Mesodermal cell (in vitro differentiated cells): Measurements from ENCODE around the gene SRP14.
"Not testable (repeated sequence)": the region's sequence is repeated elsewhere in the genome, so short reads cannot be mapped to it uniquely, and the experiment has no call there.

Source experiments
- H3K27ac ChIP-seq: 2 replicates; pipeline ENCODE4 v1.7.0; 2013; ENCODE audit warnings: mild to moderate bottlenecking, low read depth, low read length, moderate library complexity; ENCODE audit not compliant: severe bottlenecking
- H3K36me3 ChIP-seq: 2 replicates; pipeline ENCODE4 v1.7.1; 2013; ENCODE audit warnings: mild to moderate bottlenecking, low read length, moderate library complexity; ENCODE audit not compliant: control insufficient read depth, insufficient read depth
- H3K4me1 ChIP-seq: one replicate; pipeline ENCODE4 v1.7.1; 2013; ENCODE audit warnings: mild to moderate bottlenecking, low read length; ENCODE audit not compliant: insufficient read depth, control insufficient read depth, poor library complexity, severe bottlenecking
- H3K4me3 ChIP-seq: 2 replicates; pipeline ENCODE4 v1.7.0; 2013; ENCODE audit warnings: low read length, control low read depth, mild to moderate bottlenecking; ENCODE audit not compliant: insufficient read depth, poor library complexity, severe bottlenecking; ENCODE audit errors: extremely low read depth
- H3K9me3 ChIP-seq: 2 replicates; pipeline ENCODE4 v1.7.1; 2013; ENCODE audit warnings: mild to moderate bottlenecking, low read length, moderate library complexity; ENCODE audit not compliant: control insufficient read depth
- WGBS, 2 experiments: methylation state at CpG; one replicate each; pipeline ENCODE4 v1.1.5; 2013; ENCODE audit warnings: missing lambda C conversion rate in 2 of 2; ENCODE audit not compliant: insufficient coverage in 2 of 2; 5-methylcytosine and 5-hydroxymethylcytosine counted together

Gene SRP14

GRCh38 chr15:39998511-39999077 lies 40.4 kb downstream of the SRP14 start:
- Histone ChIP-seq H3K36me3 (peaks cover 83% of the 10 kb centered on the region), H3K4me1 (no peaks in the 10 kb centered on the region), H3K9me3 (no peaks in the 10 kb centered on the region), H3K4me3 (no peak overlapping the region), H3K27ac (no peak overlapping the region)
- 96 to 100% methylated on average over 2 to 4 of the region's 6 CpGs for WGBS, 2 experiments

- Histone ChIP-seq H3K4me1 (no peaks in the 10 kb centered on the region), H3K27ac (no peak overlapping the region), H3K4me3 (no peak overlapping the region), H3K36me3 (peaks cover 85% of the 10 kb centered on the region), H3K9me3 (no peaks in the 10 kb centered on the region)
- WGBS, 2 experiments, result 97 to 100% methylated on average over 4 to 5 of the region's 6 CpGs
Observed at GRCh38 chr15:39997639-39998038, 41.3 kb downstream of the SRP14 start.

GRCh38 chr15:39997031-39997430 lies 42.0 kb downstream of the SRP14 start:
- Histone ChIP-seq H3K36me3 (peaks cover 83% of the 10 kb centered on the region), H3K4me3 (no peak overlapping the region)
- no CpG with 5 or more reads among the region's 1 CpG for whole genome bisulfite sequencing, 2 experiments

GRCh38 chr15:39996228-39996627 lies 42.8 kb downstream of the SRP14 start:
- not testable (repeated sequence) for H3K4me1 ChIP-seq, H3K9me3 ChIP-seq, H3K27ac ChIP-seq, H3K4me3 ChIP-seq
- H3K36me3 ChIP-seq, result peaks cover 85% of the 10 kb centered on the region
- no CpG with 5 or more reads among the region's 2 CpGs for WGBS, 2 experiments

More at GRCh38 chr15:39997031-39997430, 42.0 kb downstream of the SRP14 start:
- H3K9me3 ChIP-seq, result no peaks in the 10 kb centered on the region
- H3K4me1 ChIP-seq, result no peaks in the 10 kb centered on the region
- no peak overlapping the region for H3K27ac ChIP-seq

- WGBS, 2 experiments, result 93 to 98% methylated on average over 4 to 5 of the region's 5 CpGs
- H3K27ac ChIP-seq, H3K4me3 ChIP-seq, H3K4me1 ChIP-seq, H3K9me3 ChIP-seq: not testable (repeated sequence)
- peaks cover 92% of the 10 kb centered on the region for H3K36me3 ChIP-seq
Observed at GRCh38 chr15:39992953-39993352, 46.0 kb downstream of the SRP14 start.

GRCh38 chr15:39990706-39991105 lies 48.3 kb downstream of the SRP14 start:
- H3K36me3 ChIP-seq, result peaks cover 89% of the 10 kb centered on the region

GRCh38 chr15:39987821-39988220 lies 51.2 kb downstream of the SRP14 start:
- H3K36me3 ChIP-seq, result peaks cover 67% of the 10 kb centered on the region
- no peak overlapping the region for H3K4me3 ChIP-seq
- no peaks in the 10 kb centered on the region for H3K4me1 ChIP-seq

More at GRCh38 chr15:39990706-39991105, 48.3 kb downstream of the SRP14 start:
- H3K4me1 ChIP-seq, result no peaks in the 10 kb centered on the region
- H3K27ac ChIP-seq, result no peak overlapping the region
- no peak overlapping the region for H3K4me3 ChIP-seq
- WGBS, 2 experiments, result 67 to 73% methylated on average over 3 to 5 of the region's 6 CpGs
- H3K9me3 ChIP-seq, result no peaks in the 10 kb centered on the region

More at GRCh38 chr15:39987821-39988220, 51.2 kb downstream of the SRP14 start:
- Histone ChIP-seq H3K27ac (no peak overlapping the region), H3K9me3 (no peaks in the 10 kb centered on the region)
- no CpG with 5 or more reads among the region's 7 CpGs for WGBS, 2 experiments
